DND-41 (cell line): ENCODE data around the gene SRPK2.

ENCODE experiments used
- EZH2 ChIP-seq: IDR thresholded peaks from 3 replicates; pipeline ENCODE4 v1.6.1; 2012; ENCODE audit warnings: borderline replicate concordance, low read depth, mild to moderate bottlenecking, moderate library complexity, low read length, inconsistent platforms; ENCODE audit not compliant: severe bottlenecking
- TF ChIP-seq, protein P1 (sequence below): IDR thresholded peaks from 2 replicates; pipeline ENCODE4 v1.5.1; 2012; ENCODE audit warnings: borderline replicate concordance, low read length, moderate library complexity, mild to moderate bottlenecking; ENCODE audit not compliant: poor library complexity, severe bottlenecking; ENCODE audit errors: extremely low read depth

DNA sequence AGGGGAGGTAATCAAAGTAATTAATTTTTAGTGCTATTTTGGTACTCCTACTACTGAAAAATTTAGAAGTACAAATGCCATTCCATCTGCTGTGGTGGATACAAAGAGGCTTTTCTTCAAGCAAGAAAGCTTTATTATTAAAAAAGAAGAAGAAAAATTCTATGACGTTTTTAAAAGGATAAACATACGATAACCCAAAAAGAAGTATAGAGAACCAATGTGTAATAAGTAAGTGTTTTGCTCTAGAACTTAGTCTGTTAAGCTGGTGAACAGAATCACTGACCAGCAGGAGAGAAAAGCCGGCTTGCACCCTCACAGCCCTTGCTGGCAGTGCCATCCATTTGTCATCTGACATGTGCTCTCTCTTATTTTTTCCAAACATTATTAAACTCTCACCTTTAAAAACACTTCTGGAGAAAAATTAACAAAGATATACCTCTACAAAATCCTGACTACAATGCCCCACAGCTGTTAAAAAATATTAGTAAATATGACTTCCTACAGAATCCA, 81.5 kb downstream of the SRPK2 start:
- TF ChIP-seq, protein P1, sequence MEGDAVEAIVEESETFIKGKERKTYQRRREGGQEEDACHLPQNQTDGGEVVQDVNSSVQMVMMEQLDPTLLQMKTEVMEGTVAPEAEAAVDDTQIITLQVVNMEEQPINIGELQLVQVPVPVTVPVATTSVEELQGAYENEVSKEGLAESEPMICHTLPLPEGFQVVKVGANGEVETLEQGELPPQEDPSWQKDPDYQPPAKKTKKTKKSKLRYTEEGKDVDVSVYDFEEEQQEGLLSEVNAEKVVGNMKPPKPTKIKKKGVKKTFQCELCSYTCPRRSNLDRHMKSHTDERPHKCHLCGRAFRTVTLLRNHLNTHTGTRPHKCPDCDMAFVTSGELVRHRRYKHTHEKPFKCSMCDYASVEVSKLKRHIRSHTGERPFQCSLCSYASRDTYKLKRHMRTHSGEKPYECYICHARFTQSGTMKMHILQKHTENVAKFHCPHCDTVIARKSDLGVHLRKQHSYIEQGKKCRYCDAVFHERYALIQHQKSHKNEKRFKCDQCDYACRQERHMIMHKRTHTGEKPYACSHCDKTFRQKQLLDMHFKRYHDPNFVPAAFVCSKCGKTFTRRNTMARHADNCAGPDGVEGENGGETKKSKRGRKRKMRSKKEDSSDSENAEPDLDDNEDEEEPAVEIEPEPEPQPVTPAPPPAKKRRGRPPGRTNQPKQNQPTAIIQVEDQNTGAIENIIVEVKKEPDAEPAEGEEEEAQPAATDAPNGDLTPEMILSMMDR = no peak
- TF ChIP-seq EZH2 = no peak
